Liver (tissue), 9 donors: Measurements from ENCODE around the gene SCRG1. TPM values are rescaled to one million over a fixed set of nuclear protein-coding genes. Genes with fewer than 3 reads are reported as not detected.

Experiments used
- DNase-seq: peaks from one replicate; pipeline ENCODE4 v3.0.0-alpha.2; 2017; ENCODE audit warnings: low spot score
- H3K27ac ChIP-seq, 2 donors: one replicate each; pipeline ENCODE4 v1.7.0; 2013; ENCODE audit warnings: inconsistent platforms in 2 of 2, low read length in 2 of 2, control low read depth in 1 of 2, low read depth in 1 of 2, mild to moderate bottlenecking in 1 of 2
- H3K27me3 ChIP-seq, 4 donors: one replicate each; pipeline versions ENCODE4 v1.6.1 to v1.7.0; 2013; ENCODE audit warnings: low read length in 3 of 4, inconsistent platforms in 1 of 4, mild to moderate bottlenecking in 1 of 4, moderate library complexity in 1 of 4; ENCODE audit not compliant: control insufficient read depth in 4 of 4, insufficient read depth in 4 of 4
- H3K36me3 ChIP-seq, 4 donors: one replicate each; pipeline versions ENCODE4 v1.6.1 to v1.7.0; 2013; ENCODE audit warnings: low read length in 3 of 4, mild to moderate bottlenecking in 3 of 4, low read depth in 1 of 4, moderate library complexity in 1 of 4; ENCODE audit not compliant: control insufficient read depth in 4 of 4, insufficient read depth in 3 of 4
- H3K4me1 ChIP-seq, 4 donors: one replicate each; pipeline versions ENCODE4 v1.6.1 to v1.7.0; 2013; ENCODE audit warnings: low read length in 3 of 4, mild to moderate bottlenecking in 3 of 4, moderate library complexity in 1 of 4; ENCODE audit not compliant: control insufficient read depth in 4 of 4, insufficient read depth in 4 of 4
- H3K4me3 ChIP-seq, 3 donors: one replicate each; pipeline versions ENCODE4 v1.6.1 to v1.7.0; 2013; ENCODE audit warnings: low read length in 3 of 3, control low read depth in 1 of 3, low read depth in 1 of 3, mild to moderate bottlenecking in 1 of 3
- H3K9ac ChIP-seq, 2 donors: one replicate each; pipeline ENCODE4 v1.7.0; 2013; ENCODE audit warnings: low read length in 2 of 2, mild to moderate bottlenecking in 2 of 2, moderate library complexity in 2 of 2, control low read depth in 1 of 2, low read depth in 1 of 2
- H3K9me3 ChIP-seq, 4 donors: one replicate each; pipeline versions ENCODE4 v1.6.1 to v1.7.0; 2013; ENCODE audit warnings: low read length in 3 of 4; ENCODE audit not compliant: control insufficient read depth in 4 of 4
- EGR1 ChIP-seq, 2 donors: IDR thresholded peaks; 2 replicates each; pipeline ENCODE4 v1.6.1; 2016 to 2018; ENCODE audit warnings: antibody characterized with exemption in 2 of 2, low read depth in 2 of 2
- FOXA1 ChIP-seq: IDR thresholded peaks from 2 replicates; pipeline ENCODE4 v1.6.1; 2016; ENCODE audit warnings: antibody characterized with exemption
- FOXA2 ChIP-seq: IDR thresholded peaks from 2 replicates; pipeline ENCODE4 v1.6.1; 2016; ENCODE audit warnings: antibody characterized with exemption
- GABPA ChIP-seq, 2 donors: IDR thresholded peaks in 1 of 2; conservative IDR thresholded peaks in 1 of 2; 2 replicates each; pipeline ENCODE4 v1.6.1; 2016; ENCODE audit warnings: antibody characterized with exemption in 2 of 2, mild to moderate bottlenecking in 1 of 2, moderate library complexity in 1 of 2
- HNF4G ChIP-seq: IDR thresholded peaks from 2 replicates; pipeline ENCODE4 v1.6.1; 2016; ENCODE audit warnings: antibody characterized with exemption
- JUND ChIP-seq, 2 donors: IDR thresholded peaks; 2 replicates each; pipeline ENCODE4 v1.6.1; 2016; ENCODE audit warnings: antibody characterized with exemption in 2 of 2
- MAX ChIP-seq: IDR thresholded peaks from 2 replicates; pipeline ENCODE4 v1.6.1; 2016; ENCODE audit warnings: antibody characterized with exemption
- NR2F2 ChIP-seq: IDR thresholded peaks from 2 replicates; pipeline ENCODE4 v1.6.1; 2016; ENCODE audit warnings: antibody characterized with exemption
- RAD21 ChIP-seq, 2 donors: IDR thresholded peaks; 2 replicates each; pipeline ENCODE4 v1.6.1; 2016; ENCODE audit warnings: antibody characterized with exemption in 2 of 2, mild to moderate bottlenecking in 2 of 2
- RXRA ChIP-seq, 2 donors: IDR thresholded peaks; 2 replicates each; pipeline ENCODE4 v1.6.1; 2017 to 2018; ENCODE audit warnings: antibody characterized with exemption in 2 of 2, mild to moderate bottlenecking in 1 of 2
- TAF1 ChIP-seq: conservative IDR thresholded peaks from 2 replicates; pipeline ENCODE4 v1.6.1; 2016; ENCODE audit warnings: antibody characterized with exemption, mild to moderate bottlenecking
- YY1 ChIP-seq: IDR thresholded peaks from 2 replicates; pipeline ENCODE4 v1.6.1; 2016; ENCODE audit warnings: antibody characterized with exemption, mild to moderate bottlenecking
- ZBTB33 ChIP-seq: IDR thresholded peaks from 2 replicates; pipeline ENCODE4 v1.6.1; 2016; ENCODE audit warnings: antibody characterized with exemption
- WGBS: extraction: QIAGEN DNeasy Blood & Tissue Kit; methylation state at CpG from one replicate; pipeline ENCODE4 v1.1.7; 2013; 5-methylcytosine and 5-hydroxymethylcytosine counted together
- polyA plus RNA-seq, 2 donors: library from polyadenylated mRNA; stranded (reverse) in 1 of 2; unstranded in 1 of 2; fragments of 200-250 nt in 1 of 2; fragments of >200 nt in 1 of 2; fragmentation: Nextera tagmentation in 1 of 2; extraction: Ambion mirVana in 1 of 2; gene quantifications; one replicate each; pipeline versions ENCODE4 v1.2.1 to v1.2.3, GENCODE V29; 2013 to 2015
- total RNA-seq, 2 donors: library from RNA; depleted of rRNA; stranded (reverse); fragments of >200 nt; gene quantifications; one replicate each; pipeline ENCODE4 v1.2.3, GENCODE V29; 2014
- TF ChIP-seq, protein P1 (sequence below): IDR thresholded peaks from 2 replicates; pipeline ENCODE4 v1.6.1; 2016; ENCODE audit warnings: antibody characterized with exemption
- TF ChIP-seq, protein P2 (sequence below): fragments of 150-350 bp; IDR thresholded peaks from 2 replicates; pipeline ENCODE4 v1.5.1; 2017; ENCODE audit warnings: improper control_type of control experiment, low read depth, low read length; ENCODE audit not compliant: missing input control
- TF ChIP-seq, protein P3 (sequence below): IDR thresholded peaks from 2 replicates; pipeline ENCODE4 v1.6.1; 2016; ENCODE audit warnings: antibody characterized with exemption, mild to moderate bottlenecking
- donor health status: healthy.
- donor health status: healthy.
- donor health status: healthy.
- donor health status: healthy.
- donor health status: healthy.

The SCRG1 gene
- total and polyA plus RNA-seq, 4 donors: under 0.01 to 0.46 (median 0.01) TPM; not detected in 1

- Histone ChIP-seq H3K36me3 (no peaks in the 10 kb centered on the region), H3K4me1 (no peaks in the 10 kb centered on the region), H3K9me3 (no peaks in the 10 kb centered on the region), H3K9ac (no peak overlapping the region), H3K27me3 (no peaks in the 10 kb centered on the region), H3K27ac (no peak overlapping the region), H3K4me3 (no peak overlapping the region)
- TF ChIP-seq, protein P1, sequence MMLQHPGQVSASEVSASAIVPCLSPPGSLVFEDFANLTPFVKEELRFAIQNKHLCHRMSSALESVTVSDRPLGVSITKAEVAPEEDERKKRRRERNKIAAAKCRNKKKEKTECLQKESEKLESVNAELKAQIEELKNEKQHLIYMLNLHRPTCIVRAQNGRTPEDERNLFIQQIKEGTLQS: no peak
- no peak for TF ChIP-seq JUND (IDR thresholded peaks at IDR 0.05)
- no peak for DNase-seq
- WGBS: 49% methylated on average over 4 of the region's 4 CpGs
Observed at GRCh38 chr4:173411106-173411693, 12.3 kb upstream of the SCRG1 start.

GRCh38 chr4:173410079-173410478 lies 11.2 kb upstream of the SCRG1 start:
- Histone ChIP-seq H3K4me3 (no peak overlapping the region), H3K36me3 (no peaks in the 10 kb centered on the region), H3K4me1 (no peaks in the 10 kb centered on the region), H3K27me3 (no peaks in the 10 kb centered on the region), H3K9me3 (no peaks in the 10 kb centered on the region), H3K27ac (no peak overlapping the region), H3K9ac (no peak overlapping the region)
- TF ChIP-seq EGR1 (IDR thresholded peaks at IDR 0.05; ENCODE audit: low read depth in 2 of 2): no peak
- TF ChIP-seq YY1: no peak
- TF ChIP-seq, protein P2, sequence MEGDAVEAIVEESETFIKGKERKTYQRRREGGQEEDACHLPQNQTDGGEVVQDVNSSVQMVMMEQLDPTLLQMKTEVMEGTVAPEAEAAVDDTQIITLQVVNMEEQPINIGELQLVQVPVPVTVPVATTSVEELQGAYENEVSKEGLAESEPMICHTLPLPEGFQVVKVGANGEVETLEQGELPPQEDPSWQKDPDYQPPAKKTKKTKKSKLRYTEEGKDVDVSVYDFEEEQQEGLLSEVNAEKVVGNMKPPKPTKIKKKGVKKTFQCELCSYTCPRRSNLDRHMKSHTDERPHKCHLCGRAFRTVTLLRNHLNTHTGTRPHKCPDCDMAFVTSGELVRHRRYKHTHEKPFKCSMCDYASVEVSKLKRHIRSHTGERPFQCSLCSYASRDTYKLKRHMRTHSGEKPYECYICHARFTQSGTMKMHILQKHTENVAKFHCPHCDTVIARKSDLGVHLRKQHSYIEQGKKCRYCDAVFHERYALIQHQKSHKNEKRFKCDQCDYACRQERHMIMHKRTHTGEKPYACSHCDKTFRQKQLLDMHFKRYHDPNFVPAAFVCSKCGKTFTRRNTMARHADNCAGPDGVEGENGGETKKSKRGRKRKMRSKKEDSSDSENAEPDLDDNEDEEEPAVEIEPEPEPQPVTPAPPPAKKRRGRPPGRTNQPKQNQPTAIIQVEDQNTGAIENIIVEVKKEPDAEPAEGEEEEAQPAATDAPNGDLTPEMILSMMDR: no peak
- TF ChIP-seq NR2F2: no peak
- TF ChIP-seq FOXA1: no peak
- no peak for TF ChIP-seq RXRA (IDR thresholded peaks at IDR 0.05)
- 48% methylated on average over 2 of the region's 2 CpGs for WGBS
- no peak for DNase-seq

DNA sequence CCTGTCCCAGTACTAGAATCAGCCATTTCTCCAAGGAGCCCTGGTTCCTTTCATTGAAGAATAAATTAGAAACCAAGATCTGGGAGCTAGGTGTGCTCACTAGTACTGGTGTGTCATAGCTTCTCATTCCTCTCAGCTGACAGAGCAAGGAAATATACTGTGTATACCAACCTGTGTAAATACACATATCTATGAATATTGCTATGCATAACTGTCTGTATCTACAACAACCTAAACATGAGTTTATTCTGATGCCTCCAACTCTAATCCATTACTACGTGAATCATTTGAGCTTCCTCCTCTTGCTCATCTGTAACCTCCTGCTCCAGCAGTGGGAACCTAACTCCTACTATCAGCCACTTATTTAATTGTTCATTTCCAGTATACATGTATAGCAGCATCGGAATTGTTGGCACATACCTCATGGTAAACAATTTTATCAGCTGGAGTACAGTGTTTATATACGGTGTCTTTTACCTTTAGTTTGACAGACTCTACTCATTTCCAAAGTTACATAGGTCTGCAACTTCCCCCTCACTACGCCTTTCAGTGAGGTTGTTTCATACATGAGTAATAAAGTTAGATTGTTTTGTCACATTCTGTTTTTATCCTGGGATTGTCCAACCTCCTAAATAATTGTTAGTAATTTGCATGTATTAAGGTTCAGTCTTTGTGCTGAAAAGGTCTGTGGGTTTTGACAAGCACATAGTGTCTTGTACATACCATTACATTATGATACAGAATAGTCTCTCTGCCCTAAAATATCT lies 7.1 kb upstream of the SCRG1 start:
- Histone ChIP-seq H3K27ac (no peak overlapping the region), H3K36me3 (no peaks in the 10 kb centered on the region), H3K4me1 (no peaks in the 10 kb centered on the region), H3K9ac (no peak overlapping the region), H3K27me3 (no peaks in the 10 kb centered on the region), H3K9me3 (no peaks in the 10 kb centered on the region), H3K4me3 (no peak overlapping the region)
- no peak for DNase-seq
- WGBS: 92% methylated on average over 4 of the region's 4 CpGs
- TF ChIP-seq NR2F2 (no peak), FOXA2 (no peak), EGR1 (IDR thresholded peaks at IDR 0.05; ENCODE audit: low read depth in 2 of 2) (no peak), MAX (no peak), JUND (IDR thresholded peaks at IDR 0.05) (no peak), TAF1 (no peak), YY1 (no peak), GABPA (IDR thresholded peaks at IDR 0.05 in 1 of 2, conservative IDR thresholded peaks at IDR 0.05 in 1 of 2) (no peak), ZBTB33 (no peak), HNF4G (no peak), FOXA1 (no peak), RAD21 (IDR thresholded peaks at IDR 0.05) (no peak)
- TF ChIP-seq, protein P2: no peak
- TF ChIP-seq, protein P3, sequence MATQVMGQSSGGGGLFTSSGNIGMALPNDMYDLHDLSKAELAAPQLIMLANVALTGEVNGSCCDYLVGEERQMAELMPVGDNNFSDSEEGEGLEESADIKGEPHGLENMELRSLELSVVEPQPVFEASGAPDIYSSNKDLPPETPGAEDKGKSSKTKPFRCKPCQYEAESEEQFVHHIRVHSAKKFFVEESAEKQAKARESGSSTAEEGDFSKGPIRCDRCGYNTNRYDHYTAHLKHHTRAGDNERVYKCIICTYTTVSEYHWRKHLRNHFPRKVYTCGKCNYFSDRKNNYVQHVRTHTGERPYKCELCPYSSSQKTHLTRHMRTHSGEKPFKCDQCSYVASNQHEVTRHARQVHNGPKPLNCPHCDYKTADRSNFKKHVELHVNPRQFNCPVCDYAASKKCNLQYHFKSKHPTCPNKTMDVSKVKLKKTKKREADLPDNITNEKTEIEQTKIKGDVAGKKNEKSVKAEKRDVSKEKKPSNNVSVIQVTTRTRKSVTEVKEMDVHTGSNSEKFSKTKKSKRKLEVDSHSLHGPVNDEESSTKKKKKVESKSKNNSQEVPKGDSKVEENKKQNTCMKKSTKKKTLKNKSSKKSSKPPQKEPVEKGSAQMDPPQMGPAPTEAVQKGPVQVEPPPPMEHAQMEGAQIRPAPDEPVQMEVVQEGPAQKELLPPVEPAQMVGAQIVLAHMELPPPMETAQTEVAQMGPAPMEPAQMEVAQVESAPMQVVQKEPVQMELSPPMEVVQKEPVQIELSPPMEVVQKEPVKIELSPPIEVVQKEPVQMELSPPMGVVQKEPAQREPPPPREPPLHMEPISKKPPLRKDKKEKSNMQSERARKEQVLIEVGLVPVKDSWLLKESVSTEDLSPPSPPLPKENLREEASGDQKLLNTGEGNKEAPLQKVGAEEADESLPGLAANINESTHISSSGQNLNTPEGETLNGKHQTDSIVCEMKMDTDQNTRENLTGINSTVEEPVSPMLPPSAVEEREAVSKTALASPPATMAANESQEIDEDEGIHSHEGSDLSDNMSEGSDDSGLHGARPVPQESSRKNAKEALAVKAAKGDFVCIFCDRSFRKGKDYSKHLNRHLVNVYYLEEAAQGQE: no peak
